Measurements from ENCODE around the gene ZBTB16.

DNA sequence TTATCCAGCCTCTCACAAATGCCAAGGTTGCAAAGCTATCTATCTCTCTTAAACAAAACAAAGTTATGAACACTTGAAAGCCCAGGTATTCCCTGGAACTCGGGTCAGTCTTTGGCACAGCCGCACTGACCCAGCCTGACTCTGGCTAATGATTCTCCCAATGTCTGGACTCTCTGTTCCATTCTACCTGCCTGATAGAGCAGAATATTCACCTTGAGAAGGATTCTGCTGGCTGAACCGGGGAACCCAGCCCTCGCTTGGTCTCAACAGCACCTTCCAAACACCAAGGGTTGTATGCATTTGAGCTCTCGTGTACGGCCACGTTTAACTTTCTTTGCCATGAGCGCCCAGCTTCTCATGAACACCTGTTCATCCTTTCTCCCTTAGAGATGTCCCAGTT is 116.8 kb downstream of the ZBTB16 start:
- TF ChIP-seq CTCF (optimal IDR thresholded peaks at IDR 0.05 in 1 of 3, IDR thresholded peaks at IDR 0.05 in 1 of 3, conservative IDR thresholded peaks at IDR 0.05 in 1 of 3; ENCODE audit: extremely low read depth in 1 of 3, insufficient read depth in 2 of 3, low read length in 3 of 3), result no peak
- TF ChIP-seq EZH2 (IDR thresholded peaks at IDR 0.05; ENCODE audit: low read length), result no peak
